K562 (cell line): Measurements from ENCODE around the gene DOCK7. TPM values are rescaled to one million over a fixed set of nuclear protein-coding genes. Genes with fewer than 3 reads are reported as not detected.

Source experiments
- ATAC-seq: fragments of 200-7000 bp; cut with Tn5 transposase; 3 replicates; pipeline ENCODE4 v1.9.1; 2020; ENCODE audit warnings: moderate library complexity
- BruUV-seq: library from RNA; stranded (reverse); fragments of 400-500 nt; replicated peaks from 2 replicates; lab custom pipeline; 2021; lab: Mats Ljungman, UMichigan
- CTCF ChIA-PET: fragments of 300-600 bp; formaldehyde crosslinking; extraction: SDS; loops from one replicate; lab custom pipeline; 2021; ENCODE audit warnings: low intra/inter-chr PET ratio; lab: Yijun Ruan, JAX
- POLR2A ChIA-PET: fragments of 300-600, 350-650 bp; sonication (Branson Sonifier 250); formaldehyde crosslinking; extraction: SDS; loops from one replicate; lab custom pipeline; 2021; ENCODE audit warnings: antibody characterized with exemption, inconsistent platforms; lab: Yijun Ruan, JAX
- DNase-seq, 4 experiments: peaks; one replicate each; pipeline versions ENCODE4 v3.0.0 to v3.0.0-alpha.2; 2011 to 2018; ENCODE audit warnings: low spot score in 3 of 4, mixed read lengths in 3 of 4; ENCODE audit errors: extremely low read depth in 1 of 4
- FAIRE-seq: peaks from 2 replicates; lab custom pipeline; 2011; peaks lifted over from hg19 to GRCh38; lab: Jason Lieb, UNC
- H2AFZ ChIP-seq: 2 replicates; pipeline ENCODE4 v1.6.0; 2011; ENCODE audit warnings: low read depth, low read length, control low read depth, inconsistent platforms
- H3K27ac ChIP-seq: fragments of 200-600 bp; 3 replicates; pipeline ENCODE4 v1.8.0; 2011; ENCODE audit warnings: low read depth, mild to moderate bottlenecking, control low read depth, inconsistent platforms, low read length, moderate library complexity, mixed read lengths; ENCODE audit errors: extremely low read depth
- H3K27me3 ChIP-seq, 2 experiments: fragments of 300-600 bp in 1 of 2; 2 replicates in 1 of 2; 3 replicates in 1 of 2; pipeline versions ENCODE4 v1.6.0 to v1.8.0; 2011; ENCODE audit warnings: inconsistent platforms in 2 of 2, low read length in 2 of 2, mild to moderate bottlenecking in 1 of 2, mixed read lengths in 1 of 2, moderate library complexity in 1 of 2; ENCODE audit not compliant: control insufficient read depth in 2 of 2, insufficient read depth in 2 of 2
- H3K36me3 ChIP-seq: fragments of 300-600 bp; 3 replicates; pipeline ENCODE4 v1.8.0; 2011; ENCODE audit warnings: mild to moderate bottlenecking, low read length, inconsistent platforms; ENCODE audit not compliant: control insufficient read depth, insufficient read depth
- H3K4me1 ChIP-seq, 2 experiments: fragments of 200-600 bp in 1 of 2; replicated peaks in 1 of 2; 2 replicates in 1 of 2; 3 replicates in 1 of 2; pipeline versions ENCODE4 v1.5.1 to v1.8.0; 2011; ENCODE audit warnings: inconsistent platforms in 2 of 2, low read length in 2 of 2, mild to moderate bottlenecking in 1 of 2, mixed read lengths in 1 of 2, moderate library complexity in 1 of 2; ENCODE audit not compliant: control insufficient read depth in 2 of 2, insufficient read depth in 2 of 2
- H3K4me2 ChIP-seq: 2 replicates; pipeline ENCODE4 v1.6.1; 2011; ENCODE audit warnings: low read length, control low read depth, inconsistent platforms, mixed read lengths; ENCODE audit not compliant: insufficient read depth
- H3K4me3 ChIP-seq: fragments of 200-600 bp; sonication (generic), shearing (Covaris generic); 2 replicates; pipeline ENCODE4 v1.5.1; 2016; ENCODE audit warnings: control low read depth, inconsistent platforms
- H3K79me2 ChIP-seq: fragments of 200-600 bp; 3 replicates; pipeline ENCODE4 v1.8.0; 2011; ENCODE audit warnings: low read length, inconsistent platforms; ENCODE audit not compliant: control insufficient read depth, insufficient read depth
- H3K9ac ChIP-seq, 2 experiments: 2 replicates each; pipeline versions ENCODE4 v1.6.0 to v1.6.1; 2011; ENCODE audit warnings: low read depth in 2 of 2, low read length in 2 of 2, control low read depth in 1 of 2, inconsistent platforms in 1 of 2, mild to moderate bottlenecking in 1 of 2, mixed read lengths in 1 of 2; ENCODE audit not compliant: insufficient read depth in 1 of 2
- H3K9me1 ChIP-seq: one replicate; pipeline ENCODE4 v1.6.0; 2011; ENCODE audit warnings: inconsistent platforms, mild to moderate bottlenecking, low read length, moderate library complexity; ENCODE audit not compliant: control insufficient read depth, insufficient read depth
- H3K9me3 ChIP-seq: replicated peaks from 2 replicates; pipeline ENCODE4 v1.5.1; 2011; ENCODE audit warnings: low read depth, low read length, inconsistent platforms; ENCODE audit not compliant: control insufficient read depth, insufficient read depth
- H4K20me1 ChIP-seq: replicated peaks from 2 replicates; pipeline ENCODE4 v1.6.1; 2011; ENCODE audit warnings: low read length, inconsistent platforms, mixed read lengths; ENCODE audit not compliant: control insufficient read depth, insufficient read depth
- HDAC1 ChIP-seq, 2 experiments: fragments of 450-650 bp; IDR thresholded peaks; 2 replicates each; pipeline ENCODE4 v1.6.1; 2016 to 2017; ENCODE audit warnings: inconsistent platforms in 1 of 2, mild to moderate bottlenecking in 1 of 2, moderate library complexity in 1 of 2
- NR2F6 ChIP-seq: fragments of 450-650 bp; formaldehyde crosslinking; IDR thresholded peaks from 2 replicates; pipeline ENCODE4 v1.4.0; 2020; ENCODE audit warnings: mild to moderate bottlenecking
- RBM39 ChIP-seq: fragments of 200-400 bp; formaldehyde crosslinking; optimal IDR thresholded peaks from 2 replicates; pipeline ENCODE3; 2018; ENCODE audit warnings: low read depth, low read length
- SIRT6 ChIP-seq: IDR thresholded peaks from one replicate; pipeline ENCODE4 v1.6.1; 2012; ENCODE audit warnings: low read depth, mild to moderate bottlenecking, control low read depth, inconsistent platforms, low read length, moderate library complexity
- SRSF9 ChIP-seq: fragments of 200-400 bp; formaldehyde crosslinking; IDR thresholded peaks from 2 replicates; pipeline ENCODE4 v1.6.1; 2017; ENCODE audit warnings: low read depth, low read length, borderline replicate concordance
- ZNF12 ChIP-seq: sonication (generic); formaldehyde crosslinking; IDR thresholded peaks from 2 replicates; pipeline ENCODE4 v1.4.0; 2020; ENCODE audit warnings: mild to moderate bottlenecking, missing genetic modification reagents
- ZNF668 ChIP-seq: fragments of 250-450 bp; sonication (Bioruptor Pico); IDR thresholded peaks from 2 replicates; pipeline ENCODE4 v1.8.0; 2022; ENCODE audit warnings: mild to moderate bottlenecking, inconsistent platforms
- WGBS: fragments of 100-300 bp; shearing (Covaris generic); methylation state at CpG from one replicate; pipeline ENCODE4 v1.1.6; 2016; ENCODE audit warnings: low coverage, mixed read lengths; ENCODE audit not compliant: insufficient coverage; ENCODE audit errors: missing lambda C conversion rate; 5-methylcytosine and 5-hydroxymethylcytosine counted together
- in situ Hi-C: fragments of 300-500 bp; cut with MboI; formaldehyde crosslinking; loops from 4 replicates; pipeline ENCODE4 v1.15.0; 2018; ENCODE audit warnings: inconsistent platforms, mixed read lengths
- intact Hi-C: fragments of 100-400 bp; cut with micrococcal nuclease; formaldehyde crosslinking; loops from 2 replicates; pipeline ENCODE4 v1.14.2; 2022
- polyA plus RNA-seq, 8 experiments: library from polyadenylated mRNA; depleted of rRNA in 4 of 8; stranded (reverse) in 5 of 8; unstranded in 3 of 8; fragments of >200 nt; fragmentation: Nextera tagmentation in 2 of 8; fragmentation: Illumina TruSeq in 1 of 8; extraction: Ambion mirVana in 2 of 8; extraction: Trizol in 1 of 8; gene quantifications; 2 replicates each; pipeline versions ENCODE4 v1.2.1 to v1.2.3, GENCODE V29; 2011 to 2014; ENCODE audit warnings: inconsistent platforms in 1 of 8, missing spikeins in 1 of 8
- total RNA-seq, 7 experiments: library from RNA; depleted of rRNA in 6 of 7; stranded (reverse); fragments of >200 nt in 6 of 7; fragmentation: Illumina TruSeq in 2 of 7; extraction: Trizol in 2 of 7; gene quantifications; 2 replicates each; pipeline versions ENCODE4 v1.2.1 to v1.2.3, GENCODE V29; 2011 to 2021; ENCODE audit warnings: low replicate concordance in 1 of 7

Gene DOCK7
- total and polyA plus RNA-seq, 9 of the 15 experiments (the other 6 are each of a cell fraction or from before 2014, with no cell fraction given): 4.9 to 35.1 (median 12.6) TPM

DNA sequence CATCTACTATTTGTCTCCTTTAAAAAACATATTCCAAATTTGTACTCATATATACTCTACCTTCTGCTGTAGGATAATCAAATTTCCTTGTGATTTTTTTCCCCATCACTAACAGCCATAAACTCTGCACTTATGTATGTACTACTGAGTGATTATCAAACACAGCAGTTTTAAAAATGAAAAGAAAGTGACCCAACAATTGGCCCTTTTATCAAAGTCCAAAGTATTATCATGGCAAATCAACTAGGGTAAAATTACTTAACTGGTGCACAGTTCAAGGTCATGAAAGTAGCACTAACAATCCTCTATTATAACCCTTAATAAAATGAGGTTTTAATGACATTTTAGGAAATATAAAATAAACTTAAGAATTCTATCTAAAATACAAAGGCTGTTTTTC lies 79.3 kb downstream of the DOCK7 start (continued):
- TF ChIP-seq RBM39 (no peak), SIRT6 (no peak), HDAC1 (IDR thresholded peaks at IDR 0.05) (no peak), ZNF12 (CRISPR knock-in tag) (no peak), ZNF668 (no peak), SRSF9 (no peak)

DNA sequence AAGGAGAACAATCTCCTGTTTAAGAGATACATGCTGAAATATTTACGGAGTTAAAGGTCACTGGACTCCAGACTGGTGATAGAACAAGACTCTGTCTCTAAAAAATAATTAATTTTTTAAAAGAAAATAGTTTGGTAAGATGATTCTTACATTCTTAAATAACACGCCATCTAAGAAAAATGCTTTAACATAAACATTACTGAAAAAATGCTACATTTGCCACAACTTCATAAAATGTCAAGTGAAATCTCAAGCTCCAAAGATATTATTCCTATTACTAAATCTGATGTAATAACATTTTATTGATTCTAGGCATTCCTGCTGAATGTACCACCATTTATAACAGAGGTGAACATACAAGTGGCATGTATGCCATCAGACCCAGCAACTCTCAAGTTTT lies 86.7 kb downstream of the DOCK7 start:
- in situ Hi-C loops (no loop called here), intact Hi-C loops (no loop called here)
- Histone ChIP-seq H3K9ac (no peak overlapping the region), H3K9me3 (no peaks in the 10 kb centered on the region), H3K79me2 (no peaks in the 10 kb centered on the region), H3K4me2 (no peak overlapping the region), H3K27me3 (no peaks in the 10 kb centered on the region), H3K4me3 (no peak overlapping the region), H3K36me3 (no peaks in the 10 kb centered on the region), H3K4me1 (no peaks in the 10 kb centered on the region), H4K20me1 (no peaks in the 10 kb centered on the region), H3K9me1 (no peaks in the 10 kb centered on the region), H2AFZ (no peak overlapping the region), H3K27ac (no peak overlapping the region)
- no peak for ATAC-seq
- ChIA-PET CTCF (no interaction called here), POLR2A (no interaction called here)
- no peak for TF ChIP-seq NR2F6 (CRISPR knock-in tag)
- WGBS: 47% methylated on average over 2 of the region's 2 CpGs
- DNase-seq: no peak
- BruUV-seq: no TSS peak
- no peak for FAIRE-seq
